ENCODE measurements around the gene TICRR.

Gene TICRR

DNA sequence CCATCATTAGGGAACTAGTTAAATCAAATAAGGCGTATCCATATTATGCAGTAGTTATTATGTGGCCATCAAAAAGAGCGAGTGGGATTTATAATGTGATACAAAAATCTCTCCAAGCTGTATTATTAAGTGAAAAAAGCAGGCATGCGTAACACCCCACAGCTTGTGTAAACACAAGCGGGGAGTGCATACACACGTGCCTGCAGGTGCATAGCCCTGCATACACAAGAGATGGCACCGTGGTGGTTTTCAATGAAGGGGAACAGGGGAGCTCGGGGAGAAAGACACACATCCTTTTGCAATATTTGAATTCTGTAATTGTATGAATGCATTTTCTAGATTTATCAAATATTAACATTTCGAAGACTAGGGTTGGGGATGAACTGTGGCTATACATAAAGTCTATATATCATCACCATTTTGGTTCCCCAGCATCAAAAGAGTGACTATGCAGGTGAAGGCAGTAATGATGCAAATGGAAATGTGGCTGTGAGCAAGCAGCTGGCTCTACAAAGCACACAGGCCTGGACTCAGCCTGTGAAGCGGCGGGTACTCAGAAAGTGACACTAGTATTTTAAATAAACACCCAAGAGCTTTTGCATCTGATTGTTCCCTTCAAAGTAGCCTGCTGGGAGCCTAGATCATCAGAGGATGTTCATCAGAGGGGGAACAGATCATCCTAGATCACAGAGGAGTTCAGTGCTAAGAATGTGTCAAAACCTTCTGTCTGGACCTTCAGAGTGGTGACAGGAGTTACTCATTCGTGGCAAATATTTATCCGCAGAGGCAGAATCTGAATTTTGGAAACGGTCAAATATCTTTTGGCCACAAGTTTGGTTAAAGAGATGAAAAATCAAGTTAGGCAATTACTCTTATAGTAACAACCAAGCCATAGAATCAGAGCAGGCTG, 89.4 kb downstream of the TICRR start:
- TF ChIP-seq, protein P1, sequence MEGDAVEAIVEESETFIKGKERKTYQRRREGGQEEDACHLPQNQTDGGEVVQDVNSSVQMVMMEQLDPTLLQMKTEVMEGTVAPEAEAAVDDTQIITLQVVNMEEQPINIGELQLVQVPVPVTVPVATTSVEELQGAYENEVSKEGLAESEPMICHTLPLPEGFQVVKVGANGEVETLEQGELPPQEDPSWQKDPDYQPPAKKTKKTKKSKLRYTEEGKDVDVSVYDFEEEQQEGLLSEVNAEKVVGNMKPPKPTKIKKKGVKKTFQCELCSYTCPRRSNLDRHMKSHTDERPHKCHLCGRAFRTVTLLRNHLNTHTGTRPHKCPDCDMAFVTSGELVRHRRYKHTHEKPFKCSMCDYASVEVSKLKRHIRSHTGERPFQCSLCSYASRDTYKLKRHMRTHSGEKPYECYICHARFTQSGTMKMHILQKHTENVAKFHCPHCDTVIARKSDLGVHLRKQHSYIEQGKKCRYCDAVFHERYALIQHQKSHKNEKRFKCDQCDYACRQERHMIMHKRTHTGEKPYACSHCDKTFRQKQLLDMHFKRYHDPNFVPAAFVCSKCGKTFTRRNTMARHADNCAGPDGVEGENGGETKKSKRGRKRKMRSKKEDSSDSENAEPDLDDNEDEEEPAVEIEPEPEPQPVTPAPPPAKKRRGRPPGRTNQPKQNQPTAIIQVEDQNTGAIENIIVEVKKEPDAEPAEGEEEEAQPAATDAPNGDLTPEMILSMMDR (IDR thresholded peaks at IDR 0.05) = no peak

DNA sequence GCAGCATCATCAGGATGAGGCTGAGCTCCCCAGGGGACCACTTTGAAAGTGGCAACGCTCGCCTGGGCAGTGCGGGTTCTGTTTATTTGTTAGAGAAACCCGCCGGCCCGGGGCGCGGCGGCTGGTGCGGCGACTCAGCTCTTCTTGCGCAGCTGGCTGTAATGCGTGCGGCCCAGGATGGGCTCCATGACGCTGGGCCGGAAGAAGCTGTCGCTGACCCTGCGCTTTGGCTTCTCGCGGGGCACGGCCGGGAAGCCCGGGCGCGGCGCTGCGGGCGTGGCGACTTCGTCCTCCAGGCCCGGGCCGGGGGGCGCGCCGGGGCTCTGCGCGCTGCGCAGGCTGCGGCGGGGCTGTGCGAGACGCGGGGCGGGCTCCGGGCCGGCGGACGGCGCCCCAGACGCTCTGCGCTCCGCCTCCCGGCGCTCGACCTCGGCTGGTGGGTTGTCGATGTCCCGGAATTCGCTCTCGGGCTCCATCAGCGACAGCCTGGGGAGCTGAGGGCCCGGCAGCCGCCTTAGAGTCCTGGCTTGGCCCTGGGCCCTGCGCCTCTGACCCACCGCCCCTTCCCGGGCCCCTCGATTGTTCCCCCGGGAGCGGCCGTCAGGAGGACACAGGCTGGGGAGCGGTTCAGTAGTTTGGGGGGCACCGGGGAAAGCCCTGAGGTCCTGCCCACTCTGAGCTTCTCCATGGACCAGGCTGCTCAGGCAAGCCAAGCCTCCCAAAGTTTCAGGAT, 90.3 kb downstream of the TICRR start:
- TF ChIP-seq, protein P1 (IDR thresholded peaks at IDR 0.05) = no peak

DNA sequence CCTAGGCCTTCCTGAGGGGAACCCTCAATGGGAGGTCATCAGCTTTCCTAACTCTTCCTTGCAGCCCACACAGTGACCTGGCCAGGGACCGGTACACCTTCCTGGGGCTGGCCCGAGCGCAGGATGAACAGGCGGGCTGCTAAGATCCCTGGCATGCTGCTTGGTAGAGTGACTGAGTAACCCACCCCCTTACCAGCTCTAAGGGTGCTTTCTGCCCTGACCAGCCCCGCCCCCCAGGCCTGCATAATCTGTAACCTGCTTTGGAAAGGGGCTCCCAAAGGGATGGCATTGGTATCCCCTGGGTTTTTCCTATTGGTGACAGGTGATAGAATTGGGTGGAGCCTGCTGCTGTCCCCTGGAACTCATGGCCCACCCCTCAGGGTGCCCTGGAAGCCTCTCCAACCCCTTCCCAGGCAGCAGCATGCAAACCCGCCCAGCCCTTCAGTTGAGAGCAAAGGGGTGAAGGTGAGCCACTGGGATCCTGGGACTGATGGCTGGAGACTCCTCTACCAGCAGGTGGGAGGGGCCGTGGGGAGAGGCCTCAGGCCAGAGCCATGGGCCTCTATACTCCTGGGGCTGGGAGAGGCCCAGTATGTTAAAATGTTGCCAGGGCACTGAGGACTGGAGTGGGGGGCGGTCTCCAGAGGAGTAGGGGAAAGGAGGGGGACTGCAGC, 91.1 kb downstream of the TICRR start:
- TF ChIP-seq, protein P1 (IDR thresholded peaks at IDR 0.05) = no peak

DNA sequence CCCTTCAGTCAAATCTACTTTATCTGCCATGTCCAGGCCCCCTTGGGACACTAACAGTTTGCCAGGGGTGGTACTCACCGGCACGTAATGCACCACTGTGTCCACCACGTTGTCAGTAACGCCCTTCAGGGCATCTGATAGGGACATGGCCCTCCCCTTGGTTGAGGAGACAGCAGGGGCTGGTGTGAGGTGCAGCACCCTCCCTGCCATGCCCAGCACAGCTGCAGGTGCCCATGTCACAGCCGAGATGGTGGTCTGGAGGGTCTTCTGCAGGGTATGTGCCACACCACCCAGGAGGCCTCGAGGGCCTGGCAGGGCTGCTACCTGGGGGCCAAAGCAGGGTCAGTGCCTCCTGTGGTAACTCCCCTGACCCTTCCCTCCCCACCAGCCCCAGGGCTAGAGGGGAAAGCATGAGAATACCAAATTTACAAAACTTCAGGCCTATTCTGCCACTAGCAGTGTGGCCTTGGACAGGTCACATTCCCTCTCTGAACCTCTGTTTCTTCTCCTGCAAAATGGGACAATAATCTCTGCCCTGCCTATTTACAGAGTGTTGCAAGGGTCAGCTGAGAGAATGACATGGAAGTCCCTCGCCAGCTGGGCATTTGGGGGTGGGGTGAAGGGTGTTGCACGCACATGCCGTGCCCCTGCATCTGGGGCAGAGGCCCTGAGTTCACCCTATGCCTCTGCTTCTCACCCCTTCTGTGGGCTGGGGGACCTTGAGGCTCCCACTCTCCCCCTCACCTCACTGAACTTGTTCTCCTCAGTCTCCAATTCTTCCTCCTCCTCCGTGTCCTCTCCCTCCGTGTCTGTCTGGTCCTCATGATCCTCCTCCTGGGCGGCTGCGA, 91.8 kb downstream of the TICRR start:
- TF ChIP-seq, protein P1 (IDR thresholded peaks at IDR 0.05) = no peak

DNA sequence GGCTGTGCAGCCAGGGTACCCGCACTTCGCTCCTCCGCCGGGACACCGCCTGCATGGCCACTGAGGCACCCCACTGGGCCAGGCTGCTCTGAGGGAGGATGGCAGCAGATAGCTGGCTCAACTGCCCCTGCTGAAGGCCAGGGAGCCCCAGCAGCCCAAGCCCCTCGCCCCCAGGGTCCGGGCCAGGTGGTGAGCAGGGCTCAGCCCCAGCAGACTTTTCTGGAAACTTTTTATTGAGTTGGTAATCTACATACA, 92.4 kb downstream of the TICRR start:
- TF ChIP-seq, protein P1 (IDR thresholded peaks at IDR 0.05) = no peak

DNA sequence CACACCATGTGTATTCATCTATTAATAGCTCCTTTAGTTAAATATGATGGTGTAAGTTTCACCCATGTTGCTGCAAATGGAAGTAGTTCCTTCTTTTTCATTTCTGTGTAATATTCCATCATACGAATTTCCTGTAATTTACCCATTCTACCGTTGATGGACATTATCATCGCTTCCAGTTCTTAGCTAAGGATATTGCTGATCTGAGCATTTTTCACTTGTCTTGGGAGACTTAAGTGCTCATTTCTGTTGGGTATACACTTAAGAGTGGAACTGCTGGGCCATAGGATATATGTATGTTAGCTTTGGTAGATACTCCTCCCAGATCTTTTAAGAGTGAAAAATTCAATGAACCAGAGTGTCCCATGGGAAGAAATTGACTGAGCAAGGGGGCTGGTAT, 92.9 kb downstream of the TICRR start:
- TF ChIP-seq, protein P1 (IDR thresholded peaks at IDR 0.05) = no peak

DNA sequence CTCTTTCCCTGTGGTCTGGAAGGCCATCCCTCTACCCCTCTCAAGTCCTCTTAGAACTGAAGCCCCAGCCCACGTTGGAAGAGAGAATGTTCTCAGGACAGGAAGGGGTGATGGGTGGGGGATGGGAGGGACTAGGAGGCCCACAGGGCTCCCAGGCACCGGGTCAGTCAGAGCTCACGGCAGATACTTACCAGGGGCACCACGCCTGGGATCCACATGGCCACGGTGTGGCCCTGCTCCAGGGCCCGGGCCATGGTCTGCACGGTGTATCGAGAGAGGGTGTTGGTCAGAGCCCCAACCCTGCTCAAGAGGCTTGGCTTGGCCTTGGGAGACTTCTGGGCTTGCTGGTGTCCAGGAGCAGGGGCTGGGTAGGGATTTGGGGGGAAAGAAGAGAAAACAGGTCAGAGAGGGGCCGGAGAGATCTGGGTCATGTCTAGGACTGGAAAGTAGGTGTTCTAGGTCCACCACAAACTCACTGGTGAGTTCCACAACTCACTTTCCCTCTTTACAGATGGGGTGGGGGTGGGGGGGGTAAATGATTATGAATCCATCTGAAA, 94.1 kb downstream of the TICRR start:
- TF ChIP-seq, protein P1 (IDR thresholded peaks at IDR 0.05) = no peak

Measured in LNCAP (cell line).